8988T (cell line): ENCODE measurements around the gene SORCS2.

ENCODE experiments used
- DNase-seq: peaks from one replicate; pipeline ENCODE4 v3.0.0; 2011

The SORCS2 gene

DNA sequence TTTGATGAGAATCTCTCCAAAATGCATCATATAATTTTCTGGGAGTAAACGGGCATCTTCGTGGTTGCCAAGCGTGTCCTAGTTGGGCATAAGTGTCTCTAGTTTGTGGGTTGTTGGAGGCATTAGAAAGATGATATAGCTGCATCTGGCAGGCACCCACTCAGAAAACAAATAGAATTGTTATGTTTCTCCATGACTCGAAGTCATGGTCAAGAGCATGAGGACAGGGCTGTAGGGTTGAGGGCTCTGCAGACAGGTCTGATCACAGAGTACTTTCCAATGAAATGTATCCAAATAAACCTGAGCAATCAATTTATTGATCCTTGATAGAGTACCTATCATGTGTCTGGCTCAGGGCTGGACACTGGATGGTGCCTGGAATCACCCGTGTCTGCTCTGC is 82.7 kb downstream of the SORCS2 start:
- DNase-seq, result no peak

DNA sequence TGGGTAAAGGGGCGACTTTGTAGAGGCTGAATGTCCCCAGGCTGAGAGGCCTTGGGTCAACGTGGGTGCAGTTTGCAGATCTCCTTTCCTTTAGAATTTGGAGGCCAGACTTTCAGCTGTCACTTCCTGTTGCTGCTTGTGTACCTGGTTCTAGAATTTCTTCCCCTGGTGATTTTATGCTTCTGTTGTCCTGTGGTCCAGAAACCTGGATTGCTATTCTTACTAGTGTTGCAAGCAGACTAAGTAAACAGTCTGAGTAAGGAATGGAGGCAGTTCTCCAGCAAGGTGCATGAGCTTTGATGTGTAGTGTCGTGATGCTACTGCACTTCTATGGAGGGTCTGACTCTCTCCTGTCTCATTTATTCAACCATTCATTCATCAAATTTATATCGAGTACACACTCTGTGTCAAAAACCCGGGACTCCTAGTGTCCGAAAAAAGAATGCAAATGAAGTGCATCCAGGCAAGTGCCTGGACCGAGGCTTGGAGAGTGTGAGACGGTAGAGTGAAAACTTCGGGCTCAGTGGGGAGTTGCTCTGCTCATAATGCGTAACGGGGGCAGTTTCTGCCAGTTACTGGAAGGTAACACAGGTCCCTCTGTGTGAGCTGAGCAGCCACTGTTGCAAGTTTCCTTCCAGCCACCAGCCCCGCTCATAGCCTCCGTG is 83.3 kb downstream of the SORCS2 start:
- no peak for DNase-seq

DNA sequence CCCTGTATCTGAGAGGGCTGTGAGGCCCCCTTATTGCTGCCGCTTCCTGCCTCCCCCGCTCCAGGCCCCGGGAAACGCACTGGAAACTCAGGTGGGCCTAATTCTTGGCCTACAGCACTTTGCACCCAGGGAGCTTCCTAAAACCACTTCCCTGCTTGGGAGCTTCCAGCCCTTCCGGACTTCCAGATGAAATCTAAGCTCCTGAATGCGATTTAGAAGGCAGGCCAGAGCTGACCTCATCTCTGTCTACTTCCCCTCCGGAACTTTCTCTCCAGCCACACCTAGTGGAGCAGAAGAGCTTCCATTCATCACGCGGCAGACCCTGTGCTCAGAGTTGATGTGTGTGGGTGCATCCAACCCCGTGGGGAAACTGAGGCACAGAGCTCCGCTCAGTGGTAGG is 84.2 kb downstream of the SORCS2 start:
- no peak for DNase-seq

DNA sequence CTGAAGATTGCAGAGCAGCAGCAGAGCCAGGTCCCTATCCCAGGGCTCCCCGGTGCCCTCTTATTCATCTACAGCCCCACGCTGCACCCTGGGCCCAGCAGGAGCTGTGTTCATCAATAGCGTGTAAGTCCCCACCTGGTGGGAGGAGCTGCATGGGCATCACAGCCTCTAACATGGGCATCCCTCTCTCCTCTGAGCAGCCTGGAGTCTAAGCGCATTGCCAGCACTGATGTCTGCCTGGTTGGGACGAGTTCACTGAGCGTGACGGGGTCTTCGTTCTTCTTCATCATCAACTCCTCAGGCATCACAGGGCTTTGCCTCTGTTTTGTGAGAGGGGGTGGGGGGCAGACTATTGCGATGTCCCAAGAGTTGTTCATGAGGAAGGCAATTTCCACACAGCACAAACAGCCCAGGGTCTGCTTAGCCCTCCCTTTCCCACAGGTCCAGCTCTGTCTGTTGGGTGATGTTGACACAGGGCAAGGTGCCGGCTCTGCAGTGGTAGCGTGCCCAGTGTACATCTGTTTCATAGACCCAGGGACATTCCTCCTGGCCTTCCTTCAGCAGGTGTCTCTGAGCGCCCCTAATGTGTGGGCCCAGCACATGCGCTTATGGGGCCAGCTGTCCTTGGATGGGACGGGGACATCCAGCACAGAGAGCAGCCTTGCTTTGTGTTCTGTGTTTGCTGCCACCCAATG is 85.9 kb downstream of the SORCS2 start:
- DNase-seq, result no peak

DNA sequence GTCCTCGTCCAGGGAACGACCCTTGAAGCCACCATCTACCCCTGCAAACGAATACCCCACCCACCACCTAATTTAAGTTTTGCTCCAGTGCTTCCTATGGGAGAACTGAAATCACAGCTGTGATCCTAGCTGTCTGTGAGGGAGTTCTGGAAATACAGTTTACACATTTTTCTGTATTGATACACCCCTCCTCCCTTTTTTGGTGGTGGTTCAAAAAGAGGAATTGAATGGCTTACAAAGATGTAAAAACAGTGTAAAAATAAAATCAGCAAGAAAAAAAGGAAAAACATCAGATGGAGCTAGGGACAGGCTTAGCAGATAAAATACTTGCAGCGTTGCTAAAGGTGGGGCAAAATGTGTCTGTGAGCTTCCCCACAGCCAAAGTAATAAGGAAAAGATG is 86.6 kb downstream of the SORCS2 start:
- DNase-seq, result no peak

DNA sequence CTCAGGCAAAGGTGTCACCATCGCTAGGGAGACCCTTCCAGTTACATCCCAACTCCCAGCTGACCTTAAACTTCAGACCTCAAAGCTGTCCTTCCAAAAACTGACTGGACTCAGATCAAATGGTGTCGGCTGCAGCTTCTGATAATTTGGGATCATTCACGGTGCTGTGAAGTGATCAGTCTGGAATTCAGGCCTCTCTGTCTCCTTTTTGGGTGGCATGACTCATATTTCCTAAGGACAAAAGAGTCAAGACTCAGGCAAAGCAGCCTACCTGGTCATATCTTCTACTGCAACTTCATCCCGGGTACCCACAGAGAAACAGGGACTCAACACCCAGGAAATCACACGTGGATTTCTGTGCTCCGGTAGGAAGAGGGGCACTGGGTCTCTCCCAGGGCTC is 87.6 kb downstream of the SORCS2 start:
- DNase-seq, result no peak

DNA sequence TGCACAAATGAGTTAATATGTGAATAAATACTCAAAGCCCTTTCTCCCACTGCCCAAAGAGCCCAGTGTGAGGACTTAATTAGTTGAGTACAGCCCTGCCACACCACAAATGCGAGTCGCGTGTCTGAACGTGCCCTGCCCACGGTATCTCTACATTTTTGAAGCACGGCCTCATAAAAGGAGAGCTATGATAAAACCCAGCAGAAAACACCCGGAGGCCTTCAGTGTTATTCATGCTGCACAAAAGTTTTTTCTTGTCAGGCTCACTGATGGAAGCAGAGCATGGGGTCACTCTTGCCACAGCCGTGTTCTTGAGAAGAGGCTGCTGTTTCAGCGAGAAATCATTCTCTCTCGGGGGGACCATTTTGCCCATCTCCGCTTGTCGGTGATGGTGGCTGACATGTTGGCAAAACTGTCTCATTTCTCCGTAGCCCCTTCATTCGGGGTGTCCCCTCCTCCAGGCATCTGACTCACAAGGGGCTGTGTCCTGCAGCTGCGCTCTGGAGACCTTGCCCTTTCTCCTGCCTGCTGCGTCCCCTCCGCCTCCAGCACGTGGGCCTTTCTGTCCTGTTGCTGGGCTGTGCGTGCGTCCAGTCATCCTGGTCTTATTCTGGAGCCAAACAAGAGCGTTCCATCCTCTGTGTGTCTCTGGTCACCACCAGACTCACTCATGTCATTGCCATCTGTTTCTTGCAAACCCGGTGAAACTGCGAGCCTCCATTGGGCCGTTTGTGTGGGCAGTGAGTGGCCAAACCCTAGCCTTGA is 88.8 kb downstream of the SORCS2 start:
- no peak for DNase-seq

DNA sequence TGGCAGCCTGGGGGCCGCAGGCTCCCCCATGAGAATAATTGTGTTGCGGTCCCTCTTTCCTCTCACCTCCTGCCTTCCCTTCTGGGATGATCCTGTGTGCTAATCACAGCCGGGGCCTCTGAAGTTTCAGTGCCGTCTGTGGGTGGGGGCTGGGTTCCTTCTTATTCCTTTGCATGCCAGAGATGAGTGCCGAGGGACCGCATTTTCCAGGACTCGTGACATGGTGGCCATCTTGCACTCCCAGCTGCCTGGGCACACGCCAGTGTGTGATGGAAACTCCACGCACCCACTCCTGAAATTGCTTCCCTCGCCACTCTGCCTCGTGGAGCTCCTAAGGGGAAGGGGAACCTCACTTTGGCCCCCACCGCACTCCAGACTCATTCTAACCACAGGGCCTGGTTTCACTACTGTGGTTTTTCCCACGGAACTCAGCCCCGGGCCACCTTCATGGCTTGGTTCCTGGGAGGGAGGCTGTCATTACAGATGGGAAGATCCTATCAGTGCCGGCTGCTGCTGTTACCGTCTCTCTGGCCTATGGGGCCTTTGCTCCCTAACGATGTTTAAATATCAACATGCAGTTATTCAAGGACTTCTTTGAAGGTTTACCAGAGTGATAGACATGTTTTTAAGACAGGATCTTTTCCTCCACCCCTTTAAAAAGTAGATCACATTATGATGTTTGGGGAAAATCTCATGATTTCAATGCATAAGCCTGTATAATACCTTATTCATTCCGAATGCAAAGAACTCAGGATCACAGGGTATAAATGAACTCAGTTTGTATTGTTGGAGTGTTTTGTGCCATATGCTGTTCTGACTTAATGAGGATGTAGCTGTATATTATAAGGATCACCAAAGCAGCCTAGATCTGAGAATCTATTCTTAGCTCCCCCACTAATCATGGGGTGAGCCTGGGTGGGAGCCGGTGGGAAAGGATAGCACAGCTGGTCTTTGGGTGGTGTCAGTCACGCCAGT is 89.6 kb downstream of the SORCS2 start:
- no peak for DNase-seq

DNA sequence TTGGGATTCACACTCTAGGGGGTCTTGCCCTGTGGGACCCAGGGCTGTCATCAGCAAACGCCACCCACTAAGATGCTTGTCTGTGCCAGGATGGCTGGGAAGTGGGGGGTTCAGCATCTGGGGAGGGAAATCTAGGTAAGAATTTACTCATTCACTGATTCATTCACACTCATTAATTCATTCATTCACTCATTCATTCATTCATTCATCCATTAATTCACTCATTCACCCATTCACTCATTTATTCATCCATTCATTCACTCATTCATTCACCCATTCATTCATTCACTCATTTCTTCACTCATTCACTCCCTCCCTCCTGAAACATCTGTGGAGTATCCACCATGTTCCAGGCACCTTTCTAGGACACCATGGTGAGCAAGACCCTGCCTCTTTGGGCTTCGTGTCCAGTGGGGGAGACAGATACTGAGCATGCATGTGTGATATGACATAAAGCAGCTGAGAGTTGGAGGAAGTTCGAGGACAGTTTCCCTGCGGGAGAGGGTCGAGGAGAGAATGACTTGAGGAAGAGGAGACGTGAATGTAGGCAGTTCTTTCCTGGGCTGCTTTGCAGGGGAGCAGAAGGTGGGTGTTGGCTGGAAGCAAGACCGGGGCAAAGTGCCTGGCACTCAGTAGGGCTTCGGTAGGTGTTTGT is 90.6 kb downstream of the SORCS2 start:
- no peak for DNase-seq

DNA sequence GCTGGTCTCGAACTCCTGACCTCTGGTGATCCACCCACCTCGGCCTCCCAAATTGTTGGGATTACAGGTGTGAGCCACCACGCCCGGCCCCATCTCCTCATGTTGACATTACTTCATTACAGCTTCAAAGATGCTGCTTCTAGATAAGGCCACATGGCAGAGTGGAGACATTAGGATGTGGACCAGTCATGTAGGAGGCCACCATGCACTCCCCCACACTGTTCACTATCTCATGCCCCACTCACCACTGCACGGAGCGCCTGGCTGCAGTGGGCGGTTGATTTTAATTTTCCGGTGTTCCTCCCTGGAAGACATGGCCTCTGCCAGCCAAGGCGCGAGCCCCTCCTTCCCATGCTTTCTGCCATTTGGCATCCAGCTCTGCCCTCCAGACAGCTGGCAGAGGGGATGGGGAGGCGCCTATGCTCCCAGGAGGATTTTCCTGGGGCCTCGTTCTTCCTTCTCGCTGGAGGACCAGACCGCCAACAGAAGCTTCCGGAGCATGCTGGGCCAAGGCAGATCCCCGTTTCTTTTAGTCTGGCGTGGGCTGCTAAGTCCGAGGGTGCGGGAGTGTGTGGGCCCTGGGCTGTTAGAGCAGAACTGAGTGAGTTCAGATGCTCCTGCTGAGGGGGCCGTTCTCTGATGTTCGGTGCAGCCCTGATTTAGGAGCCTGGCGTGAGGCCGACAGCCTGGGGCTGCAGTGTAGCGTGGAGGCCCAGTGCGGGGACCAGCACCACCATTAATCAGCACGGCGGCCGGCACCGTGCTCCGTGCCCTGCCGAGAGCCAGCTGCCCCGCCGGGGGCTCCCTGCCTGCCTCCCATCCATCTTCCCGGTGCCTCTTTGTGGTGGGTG is 93.1 kb downstream of the SORCS2 start:
- DNase-seq, result no peak

DNA sequence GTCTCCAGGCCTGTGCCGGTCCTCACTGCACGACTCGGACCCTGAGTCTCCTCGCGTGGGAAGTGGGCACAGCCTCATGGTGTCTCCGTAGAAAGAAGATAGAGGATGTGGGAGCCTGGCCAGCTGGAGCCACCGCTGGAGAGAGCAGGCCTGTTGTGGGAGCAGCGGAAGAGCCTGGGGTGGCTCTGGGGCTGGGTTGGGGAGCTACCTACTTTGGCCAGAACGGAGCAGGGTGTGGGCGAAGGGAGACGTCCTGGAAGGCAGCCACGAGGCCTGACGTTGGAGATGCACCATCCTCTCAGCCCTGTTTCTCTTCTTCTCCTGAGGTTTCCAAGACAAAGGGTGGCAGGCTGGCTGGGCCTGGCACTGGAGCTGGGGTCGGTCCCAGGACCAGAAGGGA is 93.8 kb downstream of the SORCS2 start:
- DNase-seq, result no peak

DNA sequence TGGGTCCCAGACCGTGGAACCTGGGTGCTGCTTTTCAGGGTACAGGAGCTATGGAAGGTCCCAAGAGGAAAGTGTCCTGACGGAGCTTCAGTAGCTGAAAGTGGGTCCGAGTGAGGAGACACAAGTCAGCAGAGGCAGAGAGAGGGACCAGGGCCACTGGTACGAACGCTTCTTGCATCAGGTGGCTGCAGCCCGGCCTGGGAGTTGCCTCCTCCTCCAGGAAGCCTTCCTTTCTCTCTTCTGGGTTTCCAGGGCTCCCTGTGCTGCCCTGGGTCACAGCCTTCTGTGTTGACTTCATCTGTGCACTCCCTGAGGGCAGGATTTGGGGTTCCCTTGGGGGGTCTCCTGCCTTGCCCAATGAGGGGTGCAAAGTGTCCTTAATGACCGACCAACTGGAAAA is 94.5 kb downstream of the SORCS2 start:
- DNase-seq, result no peak

DNA sequence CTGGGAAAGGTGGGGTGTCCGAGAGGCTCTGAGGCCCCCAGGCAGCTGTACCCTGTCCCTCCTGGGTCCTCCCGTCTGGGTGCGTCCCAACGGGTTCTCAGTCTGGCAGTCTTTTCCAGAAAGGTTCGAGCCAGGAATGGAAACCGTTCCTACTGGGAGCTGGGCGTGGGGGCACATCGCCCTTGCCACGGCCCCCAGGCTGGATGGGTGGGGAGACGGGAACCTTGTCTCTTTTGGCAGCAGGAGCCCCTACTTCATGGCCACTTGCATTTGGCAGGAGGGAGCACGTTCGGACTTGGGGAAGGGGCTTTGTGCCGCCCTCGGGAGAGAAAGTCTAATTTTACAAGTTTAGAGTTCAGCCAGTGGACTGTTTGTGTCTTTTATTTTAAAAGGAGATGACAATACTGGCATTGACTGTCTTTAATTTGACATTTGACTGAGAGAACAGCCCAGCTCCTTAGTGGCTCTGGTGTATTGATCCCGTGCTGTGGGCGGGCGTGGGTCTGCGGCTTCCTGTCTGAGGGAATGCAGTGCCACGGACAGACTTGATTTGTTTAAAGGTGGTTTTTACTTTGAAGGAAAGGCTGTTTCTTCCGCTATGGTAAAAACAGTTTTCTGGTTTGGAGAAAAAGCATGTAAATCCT is 95.1 kb downstream of the SORCS2 start:
- no peak for DNase-seq

DNA sequence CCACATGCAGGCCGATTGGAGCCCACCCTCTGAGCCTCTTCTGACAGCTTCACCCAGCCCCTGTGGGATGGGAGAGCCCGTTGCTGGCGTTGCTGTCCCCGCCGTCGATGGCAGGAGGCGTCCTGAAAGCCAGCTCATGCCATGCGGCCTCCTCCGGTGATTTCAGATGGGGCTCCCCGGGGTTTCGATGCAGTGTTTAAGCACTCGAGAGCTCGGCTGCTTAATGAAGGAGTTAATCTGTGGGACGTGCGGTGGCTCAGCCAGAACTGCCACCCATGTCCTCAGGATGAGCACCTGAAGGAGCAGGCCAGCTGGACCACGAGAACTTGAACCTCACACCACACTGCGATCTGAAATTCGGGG is 95.6 kb downstream of the SORCS2 start:
- DNase-seq, result no peak

DNA sequence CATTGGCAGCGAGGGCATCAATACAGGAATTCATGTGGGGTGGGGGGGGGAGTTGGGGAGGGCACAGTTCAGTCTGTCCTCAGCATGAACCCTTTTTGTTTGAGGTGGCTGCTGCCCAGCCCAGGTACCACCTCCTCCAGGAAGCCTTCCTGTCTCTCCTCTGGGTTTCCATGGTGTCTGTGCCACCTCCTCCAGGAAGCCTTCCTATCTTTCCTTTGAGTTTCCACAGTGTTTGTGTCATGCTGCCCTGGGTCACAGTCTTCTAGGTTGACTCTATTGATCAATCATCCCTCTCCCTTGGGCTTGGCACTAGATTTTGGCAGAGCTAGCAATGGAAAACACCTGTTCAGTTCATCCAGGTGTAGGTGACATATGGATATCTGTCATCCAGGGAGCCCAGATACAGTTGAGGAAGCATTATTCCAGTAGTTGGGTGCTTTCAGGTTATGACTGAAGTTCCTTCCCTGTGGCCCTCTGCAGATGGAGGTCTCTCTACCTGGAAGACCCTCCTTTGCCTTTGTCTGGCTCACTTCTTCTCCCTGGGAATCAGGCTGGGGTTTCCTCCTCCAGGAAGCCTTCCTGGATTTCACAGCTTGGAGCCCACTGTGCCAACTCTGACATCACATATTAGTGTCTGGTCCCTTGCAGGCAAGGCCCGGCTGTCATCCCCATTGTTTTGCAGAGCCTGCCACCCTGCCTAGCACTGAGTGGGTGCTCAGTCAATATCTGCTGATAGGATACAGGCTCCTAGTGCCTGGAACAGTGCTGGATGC is 96.6 kb downstream of the SORCS2 start:
- DNase-seq, result no peak

DNA sequence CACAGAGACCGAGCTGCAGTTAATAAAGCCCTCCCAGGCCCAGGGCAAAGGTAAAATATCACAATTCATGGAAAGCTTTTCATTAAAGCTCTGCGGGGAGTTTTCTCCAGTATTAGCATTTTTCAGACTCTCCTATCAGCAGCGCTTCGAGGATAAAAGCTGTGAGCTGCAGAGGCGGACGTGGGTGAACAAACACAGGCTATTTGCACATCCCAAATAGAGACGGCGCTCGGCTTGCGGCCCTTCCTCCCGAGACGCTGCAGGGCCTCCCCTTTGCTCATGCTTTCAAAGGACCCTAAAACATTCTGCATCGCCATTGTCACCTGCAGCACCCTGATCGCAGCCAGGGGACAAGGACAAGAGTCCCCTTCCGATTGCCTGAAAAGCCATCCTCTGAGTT is 97.3 kb downstream of the SORCS2 start:
- DNase-seq, result no peak

DNA sequence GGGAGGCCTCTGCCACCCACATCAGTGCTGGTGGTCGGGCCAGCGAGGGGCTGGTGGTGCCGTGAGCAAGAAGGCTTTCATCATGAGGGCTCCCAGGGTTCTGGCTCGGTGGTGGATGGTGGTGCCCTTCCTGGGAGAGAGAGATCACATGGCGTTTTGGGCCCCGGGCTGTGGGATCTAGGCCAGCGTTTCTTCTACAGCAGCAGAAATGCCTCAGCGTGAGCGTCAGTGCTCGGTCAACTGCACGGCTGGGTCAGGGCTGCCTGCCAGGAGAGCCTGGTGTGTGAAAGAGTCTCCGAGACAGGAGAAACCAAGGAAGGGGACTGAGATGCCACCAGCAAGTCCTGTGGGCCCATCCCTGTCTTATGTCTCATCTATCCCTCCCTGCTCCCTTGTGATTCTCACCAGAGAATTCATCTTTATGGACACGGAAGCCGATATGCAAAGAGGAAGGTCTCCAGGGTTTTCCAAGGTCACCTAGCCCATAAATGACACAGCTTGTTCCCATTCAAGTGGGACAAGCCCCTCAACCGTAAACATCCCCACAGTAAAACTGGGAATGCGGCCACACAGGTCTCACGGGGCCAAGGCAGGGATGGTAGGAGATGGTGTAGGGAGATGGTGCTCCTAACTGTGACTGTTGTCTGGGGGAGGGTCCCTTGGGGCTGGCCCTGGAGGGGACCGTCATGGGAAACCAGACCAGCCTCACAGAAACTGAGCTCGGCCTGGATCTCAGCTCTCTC is 99.2 kb downstream of the SORCS2 start:
- DNase-seq, result no peak

DNA sequence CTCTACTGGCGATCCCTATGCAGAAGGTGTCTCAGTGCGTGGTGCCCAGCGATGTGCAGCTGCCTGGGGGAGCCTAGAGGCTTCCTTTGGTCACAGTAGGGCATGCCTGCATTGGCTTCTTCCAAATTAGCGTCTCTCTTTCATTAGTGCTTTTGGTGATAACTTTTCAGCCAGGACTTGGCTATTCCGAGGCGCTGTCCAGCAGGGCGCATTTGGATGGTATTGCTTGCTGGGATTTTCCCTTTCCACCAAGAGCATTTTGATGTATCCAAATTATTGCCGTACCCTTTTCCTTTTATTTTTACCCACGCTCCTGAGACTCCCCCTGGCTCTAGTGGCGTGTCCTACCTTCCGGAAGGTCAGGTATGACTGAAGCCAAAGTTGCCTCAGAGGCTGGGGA is 101.4 kb downstream of the SORCS2 start:
- no peak for DNase-seq

DNA sequence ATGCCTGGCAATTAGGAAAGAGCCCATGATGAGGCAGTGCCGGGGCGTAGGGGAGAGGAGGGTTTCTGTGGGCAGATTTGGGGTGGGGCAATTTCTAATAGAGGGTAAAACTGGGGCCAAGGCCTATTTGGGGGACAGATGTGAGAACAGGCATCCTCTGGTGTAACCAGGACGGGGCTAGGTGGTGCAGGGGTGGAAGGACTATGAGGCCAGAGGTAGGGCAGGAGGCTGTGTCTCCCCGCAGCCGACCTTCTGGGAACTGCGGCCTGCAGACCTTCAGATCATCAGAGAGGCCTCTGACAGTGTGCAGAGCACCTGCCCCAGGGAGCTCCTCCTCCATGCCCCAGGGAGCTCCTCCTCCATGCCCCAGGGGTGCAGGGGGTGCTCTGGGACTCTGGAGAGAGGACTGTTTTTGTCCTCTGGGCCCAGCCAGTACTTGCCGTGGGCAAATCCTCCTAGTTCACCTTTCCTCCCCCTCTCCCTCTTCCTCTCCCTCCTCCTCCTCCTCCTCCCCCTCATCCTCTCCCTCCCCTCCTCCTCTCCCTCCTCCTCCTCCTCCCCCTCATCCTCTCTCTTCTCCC is 101.9 kb downstream of the SORCS2 start:
- DNase-seq, result no peak
